NCI-H1105 treated with DMSO at 0.1 percent for 48 hours (cell line): ENCODE data around the gene ESR2.
"Not testable (repeated sequence)": the region's sequence is repeated elsewhere in the genome, so short reads cannot be mapped to it uniquely, and the experiment has no call there.

Source experiments
- DNase-seq: peaks from one replicate; lab custom pipeline; 2025; lab: John Stamatoyannopoulos, UW

ESR2 gene

GRCh38 chr14:64088647-64088964 lies 205.6 kb downstream of the ESR2 start:
- DNase-seq: no peak

- DNase-seq: no peak
Measured at GRCh38 chr14:64082837-64083236, 211.3 kb downstream of the ESR2 start.

- DNase-seq: no peak
Measured at GRCh38 chr14:64081174-64081746, 212.9 kb downstream of the ESR2 start.

- no peak for DNase-seq
Measured at GRCh38 chr14:64080452-64080851, 213.7 kb downstream of the ESR2 start.

- DNase-seq: no peak
Measured at GRCh38 chr14:64075613-64076005, 218.6 kb downstream of the ESR2 start.

GRCh38 chr14:64074961-64075612 lies 219.1 kb downstream of the ESR2 start:
- DNase-seq: no peak

GRCh38 chr14:64069634-64070359 lies 224.4 kb downstream of the ESR2 start:
- DNase-seq: no peak

- DNase-seq: no peak
Measured at GRCh38 chr14:64064447-64064846, 229.7 kb downstream of the ESR2 start.

- DNase-seq: peak; percentile 4
Measured at GRCh38 chr14:64062381-64063115, 231.6 kb downstream of the ESR2 start.

GRCh38 chr14:64061706-64062105 lies 232.5 kb downstream of the ESR2 start:
- DNase-seq: no peak

- DNase-seq: no peak
Measured at GRCh38 chr14:64061115-64061514, 233.1 kb downstream of the ESR2 start.

GRCh38 chr14:64060648-64061096 lies 233.5 kb downstream of the ESR2 start:
- DNase-seq: no peak

- no peak for DNase-seq
Measured at GRCh38 chr14:64060199-64060545, 234.0 kb downstream of the ESR2 start.

- DNase-seq: no peak
Measured at GRCh38 chr14:64059454-64060198, 234.5 kb downstream of the ESR2 start.

- DNase-seq: no peak
Measured at GRCh38 chr14:64053694-64054669, 240.2 kb downstream of the ESR2 start.

GRCh38 chr14:64049616-64050381 lies 244.4 kb downstream of the ESR2 start:
- no peak for DNase-seq

- no peak for DNase-seq
Measured at GRCh38 chr14:64045091-64045490, 249.1 kb downstream of the ESR2 start.

- DNase-seq: not testable (repeated sequence)
Measured at GRCh38 chr14:64043296-64043695, 250.9 kb downstream of the ESR2 start.

- no peak for DNase-seq
Measured at GRCh38 chr14:64040044-64040443, 254.1 kb downstream of the ESR2 start.
